HG03196 (cell line): ENCODE data around the gene RIPOR2.

Experiments used
- ATAC-seq: cut with Tn5 transposase; IDR thresholded peaks from one replicate; pipeline ENCODE4 v1.9.1; 2021; ENCODE audit not compliant: unreplicated experiment

The RIPOR2 gene

GRCh38 chr6:24909241-24910216, 26.2 kb downstream of the RIPOR2 start:
- no peak for ATAC-seq

GRCh38 chr6:24908650-24909035, 27.1 kb downstream of the RIPOR2 start:
- no peak for ATAC-seq

GRCh38 chr6:24907919-24908649, 27.7 kb downstream of the RIPOR2 start:
- no peak for ATAC-seq

- ATAC-seq = no peak
These were observed 29.4 kb downstream of the RIPOR2 start for GRCh38 chr6:24906314-24906713.

- no peak for ATAC-seq
These were observed 30.3 kb downstream of the RIPOR2 start for GRCh38 chr6:24905483-24905882.

GRCh38 chr6:24903681-24904080, 32.1 kb downstream of the RIPOR2 start:
- ATAC-seq = no peak

- no peak for ATAC-seq
These were observed 33.0 kb downstream of the RIPOR2 start for GRCh38 chr6:24902782-24903181.

GRCh38 chr6:24901698-24902328, 33.9 kb downstream of the RIPOR2 start:
- ATAC-seq = no peak

GRCh38 chr6:24900917-24901697, 34.7 kb downstream of the RIPOR2 start:
- ATAC-seq = no peak

- no peak for ATAC-seq
These were observed 35.8 kb downstream of the RIPOR2 start for GRCh38 chr6:24899997-24900325.

GRCh38 chr6:24899136-24899996, 36.4 kb downstream of the RIPOR2 start:
- ATAC-seq = no peak

- ATAC-seq = no peak
These were observed 37.1 kb downstream of the RIPOR2 start for GRCh38 chr6:24898676-24899075.

- no peak for ATAC-seq
These were observed 38.6 kb downstream of the RIPOR2 start for GRCh38 chr6:24897186-24897585.

GRCh38 chr6:24893342-24893850, 42.4 kb downstream of the RIPOR2 start:
- ATAC-seq = no peak

GRCh38 chr6:24891004-24891403, 44.8 kb downstream of the RIPOR2 start:
- no peak for ATAC-seq

GRCh38 chr6:24890471-24890870, 45.3 kb downstream of the RIPOR2 start:
- no peak for ATAC-seq

GRCh38 chr6:24888715-24889370, 46.9 kb downstream of the RIPOR2 start:
- ATAC-seq = no peak

GRCh38 chr6:24887545-24888140, 48.1 kb downstream of the RIPOR2 start:
- no peak for ATAC-seq

GRCh38 chr6:24883618-24884017, 52.1 kb downstream of the RIPOR2 start:
- ATAC-seq = peak; percentile 72
